T-helper 2 cell treated with Interferon-gamma antibody and Interleukin-4, amounts not matched to agents 5 μg/mL and 100 μg/mL, for 36 hours (primary cell): ENCODE results near the gene SPRR3.
"Not testable (repeated sequence)": the region's sequence is repeated elsewhere in the genome, so short reads cannot be mapped to it uniquely, and the experiment has no call there.

Experiments used
- DNase-seq: peaks from one replicate; pipeline ENCODE4 v3.0.0; 2021; ENCODE audit warnings: low spot score
- H3K27ac Mint-ChIP-seq: one replicate; pipeline ENCODE4 v1.8.0; 2021; ENCODE audit warnings: mild to moderate bottlenecking, mixed read lengths
- H3K27me3 Mint-ChIP-seq: one replicate; pipeline ENCODE4 v1.8.0; 2021; ENCODE audit warnings: low read depth, mixed read lengths
- H3K36me3 Mint-ChIP-seq: one replicate; pipeline ENCODE4 v1.8.0; 2021; ENCODE audit warnings: low read depth, mixed read lengths
- H3K4me1 Mint-ChIP-seq: one replicate; pipeline ENCODE4 v1.8.0; 2021; ENCODE audit warnings: low read depth, mixed read lengths
- H3K4me3 Mint-ChIP-seq: one replicate; pipeline ENCODE4 v1.8.0; 2022; ENCODE audit warnings: mild to moderate bottlenecking, moderate library complexity, mixed read lengths
- H3K9me3 Mint-ChIP-seq: one replicate; pipeline ENCODE4 v1.8.0; 2021; ENCODE audit warnings: mixed read lengths

SPRR3 gene

GRCh38 chr1:152998476-152998875 is 3.1 kb upstream of the SPRR3 start:
- no peaks in the 10 kb centered on the region for H3K9me3 Mint-ChIP-seq
- H3K4me1 Mint-ChIP-seq = no peaks in the 10 kb centered on the region
- H3K27ac Mint-ChIP-seq = no peak overlapping the region
- no peaks in the 10 kb centered on the region for H3K36me3 Mint-ChIP-seq
- H3K27me3 Mint-ChIP-seq = peaks cover 5% of the 10 kb centered on the region
- no peak overlapping the region for H3K4me3 Mint-ChIP-seq
- no peak for DNase-seq

DNA sequence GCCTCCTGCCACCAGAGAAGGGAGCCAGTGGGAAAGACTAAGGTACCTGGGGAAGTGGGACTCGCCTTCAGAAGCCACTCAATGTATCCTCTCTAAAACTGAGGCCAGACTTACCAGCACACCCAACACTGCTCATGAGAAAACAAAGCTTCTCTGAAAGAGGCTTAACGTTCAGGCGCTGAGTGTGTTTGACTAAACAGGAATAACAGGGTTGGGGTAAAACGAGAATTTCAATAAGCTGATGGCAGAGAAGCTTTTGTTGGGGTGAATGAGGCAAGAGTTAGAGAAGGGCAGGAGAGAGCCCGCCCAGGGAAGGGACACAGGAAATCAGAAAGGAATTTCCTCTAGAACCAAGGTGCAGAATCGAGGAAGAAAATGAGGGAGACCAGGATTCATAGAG is 1.7 kb upstream of the SPRR3 start:
- no peaks in the 10 kb centered on the region for H3K9me3 Mint-ChIP-seq
- H3K4me1 Mint-ChIP-seq = no peaks in the 10 kb centered on the region
- H3K27ac Mint-ChIP-seq = no peak overlapping the region
- peaks cover 5% of the 10 kb centered on the region for H3K27me3 Mint-ChIP-seq
- H3K36me3 Mint-ChIP-seq = no peaks in the 10 kb centered on the region
- DNase-seq = no peak
- H3K4me3 Mint-ChIP-seq = no peak overlapping the region

DNA sequence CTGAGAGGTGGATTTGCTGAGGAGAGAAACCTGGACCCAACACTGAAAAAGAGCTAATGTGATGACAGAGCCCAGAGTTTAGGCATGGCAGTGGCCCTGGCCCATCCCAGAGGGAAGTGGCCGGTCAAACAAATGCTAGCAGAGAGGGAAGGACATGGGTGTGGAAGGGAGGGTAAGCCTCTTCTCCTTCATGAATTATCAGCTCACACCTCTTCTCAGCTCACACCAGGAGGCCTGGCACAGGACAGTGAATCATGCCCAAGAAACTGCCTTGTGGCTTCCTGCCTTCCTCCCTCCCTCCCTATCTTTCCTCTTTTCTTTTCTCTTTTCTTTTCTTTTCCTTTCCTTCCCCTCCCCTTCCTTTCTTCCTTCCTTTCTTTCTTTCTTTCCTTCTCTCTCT is 1.3 kb upstream of the SPRR3 start:
- H3K4me3 Mint-ChIP-seq = no peak overlapping the region
- peaks cover 5% of the 10 kb centered on the region for H3K27me3 Mint-ChIP-seq
- H3K36me3 Mint-ChIP-seq = no peaks in the 10 kb centered on the region
- DNase-seq = no peak
- H3K27ac Mint-ChIP-seq = no peak overlapping the region
- H3K4me1 Mint-ChIP-seq = no peaks in the 10 kb centered on the region
- no peaks in the 10 kb centered on the region for H3K9me3 Mint-ChIP-seq

DNA sequence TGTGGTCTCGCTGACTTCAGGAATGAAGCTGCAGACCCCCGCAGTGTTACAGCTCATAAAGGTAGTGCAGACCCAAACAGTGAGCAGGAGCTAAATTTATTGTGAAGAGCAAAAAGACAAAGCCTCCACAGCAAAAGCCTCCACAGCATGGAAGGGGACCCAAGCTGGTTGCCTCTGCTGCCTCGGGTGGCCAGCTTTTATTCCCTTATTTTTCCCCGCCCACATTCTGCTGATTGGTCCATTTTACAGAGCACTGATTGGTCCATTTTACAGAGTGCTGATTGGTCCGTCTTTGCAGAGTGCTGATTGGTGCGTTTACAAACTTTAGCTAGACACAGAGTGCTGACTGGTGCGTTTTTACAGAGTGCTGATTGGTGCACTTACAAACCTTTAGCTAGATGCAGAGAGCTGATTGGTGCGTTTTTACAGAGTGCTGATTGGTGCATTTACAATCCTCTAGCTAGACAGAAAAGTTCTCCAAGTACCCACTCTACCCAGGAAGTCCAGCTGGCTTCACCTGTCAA is 9.7 kb downstream of the SPRR3 start:
- H3K36me3 Mint-ChIP-seq, H3K4me3 Mint-ChIP-seq, DNase-seq, H3K27me3 Mint-ChIP-seq, H3K4me1 Mint-ChIP-seq, H3K9me3 Mint-ChIP-seq, H3K27ac Mint-ChIP-seq: not testable (repeated sequence)

DNA sequence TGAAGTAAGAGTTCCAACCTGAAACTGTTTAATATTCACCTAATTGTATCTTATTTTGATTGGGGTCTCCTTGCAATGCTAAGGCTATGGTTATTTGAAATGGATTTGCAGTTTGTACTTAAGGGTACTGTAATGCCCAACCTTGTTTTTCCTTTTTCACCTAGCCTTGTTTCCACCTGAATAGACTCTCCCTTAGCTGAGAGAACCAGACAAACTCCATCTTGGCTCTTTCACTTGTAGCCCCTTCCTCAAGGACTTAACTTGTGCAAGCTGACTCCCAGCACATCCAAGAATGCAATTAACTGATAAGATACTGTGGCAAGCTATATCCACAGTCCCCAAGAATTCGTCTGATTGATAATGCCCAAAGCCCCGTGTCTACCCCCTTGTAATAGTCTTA is 20.3 kb downstream of the SPRR3 start:
- H3K27ac Mint-ChIP-seq, H3K9me3 Mint-ChIP-seq, H3K4me1 Mint-ChIP-seq, H3K36me3 Mint-ChIP-seq, DNase-seq, H3K4me3 Mint-ChIP-seq: not testable (repeated sequence)
- H3K27me3 Mint-ChIP-seq = peaks cover 15% of the 10 kb centered on the region

DNA sequence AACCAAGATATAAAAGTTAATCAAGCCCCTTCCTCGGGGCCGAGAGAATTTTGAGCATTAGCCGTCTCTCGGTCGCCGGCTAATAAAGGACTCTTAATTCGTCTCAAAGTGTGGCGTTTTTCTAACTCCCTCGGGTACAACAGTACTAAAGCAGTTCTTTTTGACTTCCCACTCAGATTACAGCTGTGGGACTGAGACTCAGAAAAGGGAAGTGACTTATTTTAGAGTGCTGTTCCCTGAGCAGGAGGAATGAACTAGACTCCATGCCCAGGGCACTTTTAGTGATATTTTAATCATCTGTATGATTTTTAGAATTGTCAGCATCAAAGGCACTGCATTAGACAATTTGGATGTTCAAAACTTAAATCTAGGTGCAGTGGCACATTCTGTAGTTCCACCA is 20.8 kb downstream of the SPRR3 start:
- H3K4me1 Mint-ChIP-seq, H3K36me3 Mint-ChIP-seq, DNase-seq, H3K4me3 Mint-ChIP-seq, H3K9me3 Mint-ChIP-seq, H3K27ac Mint-ChIP-seq: not testable (repeated sequence)
- H3K27me3 Mint-ChIP-seq = peaks cover 15% of the 10 kb centered on the region

DNA sequence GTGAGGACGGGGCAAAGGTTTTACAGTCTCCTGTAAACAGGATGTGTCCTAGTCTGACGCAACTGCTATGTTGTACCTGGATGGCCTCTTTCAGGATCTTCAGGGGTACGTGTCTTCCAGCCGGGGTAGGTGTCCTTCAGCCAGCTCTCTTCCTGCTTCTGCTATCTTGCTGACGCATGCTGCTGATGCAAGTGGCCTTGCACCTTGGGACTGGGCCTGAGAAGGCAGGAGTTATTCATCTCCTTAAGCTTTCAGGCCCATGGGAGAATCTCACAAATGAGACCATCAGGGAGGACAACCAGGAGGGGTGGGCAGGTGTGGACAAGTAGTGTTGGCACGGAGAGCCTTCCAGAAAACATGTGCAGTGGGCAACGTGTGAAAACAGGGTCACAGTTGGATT is 21.6 kb downstream of the SPRR3 start:
- H3K4me1 Mint-ChIP-seq = no peaks in the 10 kb centered on the region
- H3K4me3 Mint-ChIP-seq = no peak overlapping the region
- DNase-seq = no peak
- H3K9me3 Mint-ChIP-seq = no peaks in the 10 kb centered on the region
- H3K36me3 Mint-ChIP-seq = no peaks in the 10 kb centered on the region
- H3K27me3 Mint-ChIP-seq = peaks cover 15% of the 10 kb centered on the region
- no peak overlapping the region for H3K27ac Mint-ChIP-seq

GRCh38 chr1:153024413-153024812 is 22.9 kb downstream of the SPRR3 start:
- Mint-ChIP-seq H3K4me1 (no peaks in the 10 kb centered on the region), H3K27ac (no peak overlapping the region), H3K36me3 (no peaks in the 10 kb centered on the region), H3K9me3 (no peaks in the 10 kb centered on the region), H3K4me3 (no peak overlapping the region), H3K27me3 (peaks cover 14% of the 10 kb centered on the region)
- DNase-seq = no peak

DNA sequence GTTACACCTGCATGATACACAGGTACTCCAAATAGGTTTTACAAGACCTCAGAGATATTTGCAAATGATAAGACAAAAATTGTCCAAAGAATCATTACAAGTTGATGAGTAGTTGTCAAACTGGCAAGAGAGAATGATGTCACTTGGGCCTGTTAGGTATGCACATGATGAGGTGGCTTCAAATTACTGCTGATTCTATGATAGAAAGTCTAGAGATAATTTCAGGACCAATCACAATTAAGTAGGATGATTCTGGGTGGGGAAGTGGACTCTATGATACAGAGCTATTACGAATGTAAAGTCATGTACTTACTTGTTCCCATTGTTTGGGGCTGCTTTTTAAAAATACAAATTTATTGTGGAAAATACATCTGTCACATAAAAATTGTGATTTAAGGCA is 24.2 kb downstream of the SPRR3 start:
- H3K4me1 Mint-ChIP-seq = no peaks in the 10 kb centered on the region
- peaks cover 11% of the 10 kb centered on the region for H3K27me3 Mint-ChIP-seq

DNA sequence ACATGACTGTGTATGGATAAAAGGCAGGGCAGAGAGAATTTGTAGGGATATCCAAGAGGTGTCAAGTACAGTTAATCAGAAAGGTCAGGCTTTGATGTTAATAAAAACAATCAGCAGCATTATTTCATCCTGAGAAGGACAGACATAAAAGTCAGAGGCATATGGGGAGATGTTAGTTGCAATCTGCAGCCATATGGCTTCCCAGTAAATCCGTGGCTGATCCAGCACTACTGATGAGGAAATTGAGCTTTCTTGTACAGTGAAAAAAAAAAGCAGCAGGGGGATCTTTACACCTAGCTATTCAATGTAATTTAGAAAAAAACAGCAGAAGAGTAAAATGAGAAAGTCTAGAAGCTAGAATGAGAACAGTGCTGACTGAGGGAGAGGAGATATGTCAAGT is 27.2 kb downstream of the SPRR3 start:
- Mint-ChIP-seq H3K36me3 (no peaks in the 10 kb centered on the region), H3K27ac (no peak overlapping the region), H3K4me1 (no peaks in the 10 kb centered on the region), H3K4me3 (no peak overlapping the region), H3K27me3 (no peaks in the 10 kb centered on the region), H3K9me3 (no peaks in the 10 kb centered on the region)
- no peak for DNase-seq

More for the DNA sequence above, 24.2 kb downstream of the SPRR3 start:
- Mint-ChIP-seq H3K4me3 (no peak overlapping the region), H3K36me3 (no peaks in the 10 kb centered on the region), H3K9me3 (no peaks in the 10 kb centered on the region), H3K27ac (no peak overlapping the region)
- DNase-seq = no peak

DNA sequence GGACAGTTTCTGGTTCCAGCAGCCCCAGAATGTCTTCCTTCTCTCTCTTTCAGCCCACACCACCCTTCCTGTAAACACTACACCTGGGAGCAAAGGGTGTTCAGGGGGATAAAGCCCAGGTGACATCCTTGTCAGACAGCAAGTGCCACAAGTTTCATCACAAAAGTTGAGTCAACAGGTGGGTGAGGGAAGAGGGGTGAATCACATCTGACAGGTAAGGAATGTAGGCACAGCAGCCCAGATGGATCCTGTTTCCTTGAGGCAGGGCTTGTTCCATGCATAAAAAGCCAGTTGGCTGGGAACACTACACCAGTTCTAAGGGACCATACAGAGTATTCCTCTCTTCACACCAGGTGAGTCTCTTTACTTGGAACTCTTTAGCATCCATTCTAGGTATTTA is 29.3 kb downstream of the SPRR3 start, which contains the start of gene SPRR1B:
Gene SPRR1B (plus strand): TSS at position 309 of the 400 bp plus-strand sequence. CDS start 1,143 bp downstream, outside the sequence.
- peaks cover 2% of the 10 kb centered on the region for H3K27me3 Mint-ChIP-seq

DNA sequence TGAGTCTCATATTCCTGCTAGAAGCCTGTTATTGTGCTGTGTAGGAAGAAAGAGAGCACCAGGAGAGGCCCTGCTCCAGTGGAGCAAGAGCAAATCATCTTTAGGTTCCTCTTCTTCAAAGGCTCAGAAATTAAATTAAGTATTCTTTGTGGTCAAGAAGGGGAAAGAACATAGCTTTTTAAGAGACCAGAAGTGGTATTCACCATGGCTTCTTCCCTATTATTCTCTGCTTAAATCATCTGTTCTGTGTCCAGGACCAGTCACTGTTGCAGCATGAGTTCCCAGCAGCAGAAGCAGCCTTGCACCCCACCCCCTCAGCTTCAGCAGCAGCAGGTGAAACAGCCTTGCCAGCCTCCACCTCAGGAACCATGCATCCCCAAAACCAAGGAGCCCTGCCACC is 30.5 kb downstream of the SPRR3 start:
- no peaks in the 10 kb centered on the region for H3K4me1 Mint-ChIP-seq
- peaks cover 2% of the 10 kb centered on the region for H3K27me3 Mint-ChIP-seq
- H3K27ac Mint-ChIP-seq = no peak overlapping the region
- no peak overlapping the region for H3K4me3 Mint-ChIP-seq
- no peak for DNase-seq
- H3K36me3 Mint-ChIP-seq = no peaks in the 10 kb centered on the region
- no peaks in the 10 kb centered on the region for H3K9me3 Mint-ChIP-seq

More for the DNA sequence above, 29.3 kb downstream of the SPRR3 start, which contains the start of gene SPRR1B:
- no peak for DNase-seq
- Mint-ChIP-seq H3K4me3 (no peak within 1 kb of the TSS), H3K27ac (no peak within 1 kb of the TSS), H3K9me3 (no peaks in the 10 kb centered on the region), H3K4me1 (no peaks in the 10 kb centered on the region), H3K36me3 (no peaks in the 10 kb centered on the region)

DNA sequence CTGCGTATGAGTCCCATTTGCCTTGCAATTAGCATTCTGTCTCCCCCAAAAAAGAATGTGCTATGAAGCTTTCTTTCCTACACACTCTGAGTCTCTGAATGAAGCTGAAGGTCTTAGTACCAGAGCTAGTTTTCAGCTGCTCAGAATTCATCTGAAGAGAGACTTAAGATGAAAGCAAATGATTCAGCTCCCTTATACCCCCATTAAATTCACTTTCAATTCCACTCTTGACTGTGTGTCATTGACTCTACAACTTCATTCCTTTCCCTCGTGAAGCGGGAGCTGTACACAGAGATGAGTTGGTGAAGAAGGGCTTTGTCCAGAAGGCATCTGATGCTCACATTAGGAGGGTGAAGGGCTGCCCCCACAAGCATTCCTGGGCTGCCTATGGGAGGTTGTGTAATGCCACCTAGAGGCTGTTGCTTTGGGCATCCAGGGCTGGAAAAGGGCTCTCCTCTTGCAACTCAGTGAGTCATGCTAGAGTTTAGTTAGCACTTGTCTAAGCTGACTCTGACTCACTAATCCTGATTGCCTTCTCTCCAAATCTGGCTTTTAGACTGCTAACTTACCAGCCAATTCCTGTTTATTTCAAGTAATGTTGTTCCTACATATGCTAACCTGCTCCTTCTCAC is 31.2 kb downstream of the SPRR3 start:
- peaks cover 2% of the 10 kb centered on the region for H3K27me3 Mint-ChIP-seq
- no peak for DNase-seq
- H3K4me1 Mint-ChIP-seq = no peaks in the 10 kb centered on the region
- H3K36me3 Mint-ChIP-seq = no peaks in the 10 kb centered on the region
- H3K27ac Mint-ChIP-seq = no peak overlapping the region
- H3K9me3 Mint-ChIP-seq = no peaks in the 10 kb centered on the region
- H3K4me3 Mint-ChIP-seq = no peak overlapping the region

- no peak overlapping the region for H3K27ac Mint-ChIP-seq
- peaks cover 2% of the 10 kb centered on the region for H3K27me3 Mint-ChIP-seq
- no peaks in the 10 kb centered on the region for H3K36me3 Mint-ChIP-seq
- no peaks in the 10 kb centered on the region for H3K4me1 Mint-ChIP-seq
- H3K9me3 Mint-ChIP-seq = no peaks in the 10 kb centered on the region
- H3K4me3 Mint-ChIP-seq = no peak overlapping the region
- DNase-seq = no peak
Observed at GRCh38 chr1:153035211-153035610, 33.7 kb downstream of the SPRR3 start.
